Kidney epithelial cell (primary cell): ENCODE results near the gene FMN2. TPM values are rescaled to one million over a fixed set of nuclear protein-coding genes. Genes with fewer than 3 reads are reported as not detected.
A peak's percentile ranks its signal among the peaks of the same experiment; 100 is the strongest.

ENCODE experiments used
- DNase-seq: peaks from one replicate; pipeline ENCODE4 v3.0.0-alpha.2; 2010; ENCODE audit warnings: low read depth
- H3K27me3 ChIP-seq: 2 replicates; pipeline ENCODE4 v1.6.0; 2011; ENCODE audit warnings: low read length; ENCODE audit not compliant: control insufficient read depth, insufficient read depth
- H3K36me3 ChIP-seq: 2 replicates; pipeline ENCODE4 v1.5.1; 2011; ENCODE audit warnings: low read length; ENCODE audit not compliant: control insufficient read depth, insufficient read depth
- H3K4me3 ChIP-seq: 2 replicates; pipeline ENCODE4 v1.5.1; 2011; ENCODE audit warnings: low read depth, mild to moderate bottlenecking, control low read depth, low read length
- CTCF ChIP-seq: IDR thresholded peaks from 2 replicates; pipeline ENCODE4 v1.5.1; 2011; ENCODE audit warnings: mild to moderate bottlenecking, moderate library complexity, low read length, control low read depth, inconsistent platforms; ENCODE audit not compliant: insufficient read depth, poor library complexity, severe bottlenecking
- total RNA-seq: library from RNA; depleted of rRNA; stranded (reverse); fragments of >200 nt; gene quantifications from 2 replicates; pipeline ENCODE4 v1.2.3, GENCODE V29; 2015

Gene FMN2
- total RNA-seq, 1 donor from 2014 or later, result 0.33 TPM

DNA sequence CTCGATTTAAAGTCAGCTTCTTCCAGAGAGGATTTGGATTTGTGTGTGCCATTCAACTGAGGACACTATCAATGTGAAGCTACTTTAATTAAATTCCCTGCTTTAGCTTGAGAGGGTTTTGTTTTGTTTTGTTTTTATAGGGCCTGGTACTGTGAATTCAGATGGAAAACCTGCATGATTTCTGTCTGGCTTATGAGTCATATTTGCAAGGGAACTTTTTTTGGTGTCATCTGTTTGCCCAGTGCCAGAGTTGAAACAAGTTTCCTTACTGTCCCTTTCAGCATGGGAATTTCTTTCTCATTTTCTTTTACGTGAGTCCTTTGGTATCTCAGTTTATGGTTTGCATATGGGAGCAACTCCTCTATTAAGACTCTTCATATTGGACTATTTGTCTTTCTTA is 325.6 kb downstream of the FMN2 start:
- H3K4me3 ChIP-seq, result no peak overlapping the region
- TF ChIP-seq CTCF, result no peak
- H3K36me3 ChIP-seq, result no peaks in the 10 kb centered on the region
- DNase-seq, result no peak
- H3K27me3 ChIP-seq, result no peaks in the 10 kb centered on the region

- no peak for DNase-seq
- TF ChIP-seq CTCF, result no peak
- H3K4me3 ChIP-seq, result no peak overlapping the region
- H3K36me3 ChIP-seq, result no peaks in the 10 kb centered on the region
- no peaks in the 10 kb centered on the region for H3K27me3 ChIP-seq
Measured at GRCh38 chr1:240420766-240421165, 329.1 kb downstream of the FMN2 start.

GRCh38 chr1:240423246-240423924 is 331.7 kb downstream of the FMN2 start:
- no peak for DNase-seq
- H3K27me3 ChIP-seq, result no peaks in the 10 kb centered on the region
- no peak for TF ChIP-seq CTCF

GRCh38 chr1:240424740-240425464 is 333.2 kb downstream of the FMN2 start:
- Histone ChIP-seq H3K4me3 (no peak overlapping the region), H3K27me3 (no peaks in the 10 kb centered on the region), H3K36me3 (no peaks in the 10 kb centered on the region)
- DNase-seq, result no peak
- TF ChIP-seq CTCF, result no peak

More at GRCh38 chr1:240423246-240423924, 331.7 kb downstream of the FMN2 start:
- Histone ChIP-seq H3K36me3 (no peaks in the 10 kb centered on the region), H3K4me3 (no peak overlapping the region)

DNA sequence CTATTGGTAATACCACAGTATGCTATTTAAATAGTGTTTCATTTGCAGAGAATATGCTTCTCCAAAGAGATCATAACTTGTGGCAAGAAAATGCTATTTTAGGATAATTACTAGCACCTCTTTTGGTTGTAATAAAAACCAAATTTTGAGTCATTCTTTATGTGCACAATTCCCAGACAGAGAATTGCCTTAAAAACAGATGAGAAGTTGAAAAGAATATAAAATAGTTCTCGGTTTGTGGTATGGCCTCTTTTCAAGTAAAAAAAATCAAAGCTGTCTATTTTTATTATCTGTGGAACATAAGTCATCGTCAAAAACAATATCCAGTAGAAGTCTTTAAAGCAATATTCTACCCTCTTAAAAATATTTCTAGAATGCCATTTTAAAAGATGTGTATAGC is 334.4 kb downstream of the FMN2 start:
- Histone ChIP-seq H3K27me3 (no peaks in the 10 kb centered on the region), H3K36me3 (no peaks in the 10 kb centered on the region), H3K4me3 (no peak overlapping the region)
- no peak for TF ChIP-seq CTCF
- DNase-seq, result no peak

DNA sequence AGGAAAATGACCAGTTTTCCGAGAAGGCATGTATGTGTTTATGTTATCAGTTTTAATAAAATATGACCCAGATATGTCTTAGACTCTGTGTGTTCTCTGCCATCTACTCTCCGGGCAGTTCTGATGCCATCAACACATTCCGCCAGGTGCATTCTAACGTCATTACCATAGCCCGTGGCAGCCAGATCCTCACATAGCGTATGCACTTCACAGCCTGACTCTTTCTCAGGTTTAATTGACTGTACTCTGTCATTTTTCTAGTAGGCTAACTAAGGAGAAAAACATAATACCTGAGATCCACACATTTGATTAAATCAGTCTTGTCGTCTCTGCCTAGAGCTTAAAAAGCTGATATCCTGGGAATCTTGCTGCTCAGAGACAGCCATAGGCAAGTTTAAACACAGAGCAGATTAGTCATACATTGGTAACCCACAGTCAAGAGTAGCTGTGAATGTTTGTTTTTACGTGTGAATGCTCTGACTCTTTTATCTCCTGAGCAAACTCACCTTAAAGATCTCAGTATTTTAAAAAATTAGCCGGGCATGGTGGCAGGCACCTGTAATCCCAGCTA is 344.4 kb downstream of the FMN2 start:
- DNase-seq, result peak; percentile 1
- Histone ChIP-seq H3K36me3 (no peaks in the 10 kb centered on the region), H3K27me3 (no peaks in the 10 kb centered on the region), H3K4me3 (no peak overlapping the region)
- TF ChIP-seq CTCF, result no peak
